Epithelial cell of esophagus (primary cell): ENCODE results near the gene ZFYVE9.
A peak's percentile ranks its signal among the peaks of the same experiment; 100 is the strongest.
"Not testable (repeated sequence)": the region's sequence is repeated elsewhere in the genome, so short reads cannot be mapped to it uniquely, and the experiment has no call there.

Source experiments
- DNase-seq: peaks from one replicate; pipeline ENCODE4 v3.0.0; 2010; ENCODE audit warnings: low read depth
- H3K4me3 ChIP-seq: 2 replicates; pipeline ENCODE4 v1.5.1; 2011; ENCODE audit warnings: mild to moderate bottlenecking, low read length, control low read depth
- CTCF ChIP-seq: IDR thresholded peaks from 2 replicates; pipeline ENCODE4 v1.5.1; 2011; ENCODE audit warnings: low read depth, mild to moderate bottlenecking, low read length, control low read depth, inconsistent platforms; ENCODE audit not compliant: insufficient read depth; ENCODE audit errors: missing control alignments

Gene ZFYVE9

DNA sequence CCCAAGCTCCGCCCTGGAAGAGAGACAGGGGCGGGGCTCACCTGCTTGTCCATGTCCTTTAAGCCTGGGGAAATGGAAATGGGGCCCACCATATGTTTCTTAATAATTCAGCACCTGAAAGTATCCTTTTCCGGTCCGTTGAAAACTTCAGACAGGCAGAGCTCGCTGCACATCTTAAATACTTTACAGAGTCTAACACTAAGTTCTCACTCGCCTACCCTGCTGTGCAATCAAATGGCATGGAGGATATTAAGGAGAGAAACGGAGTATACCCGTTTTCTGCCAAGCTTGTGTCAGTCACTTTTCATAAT, 224.6 kb downstream of the ZFYVE9 start:
- no peak for DNase-seq
- peak overlapping the region; percentile 29 for H3K4me3 ChIP-seq
- TF ChIP-seq CTCF = no peak

DNA sequence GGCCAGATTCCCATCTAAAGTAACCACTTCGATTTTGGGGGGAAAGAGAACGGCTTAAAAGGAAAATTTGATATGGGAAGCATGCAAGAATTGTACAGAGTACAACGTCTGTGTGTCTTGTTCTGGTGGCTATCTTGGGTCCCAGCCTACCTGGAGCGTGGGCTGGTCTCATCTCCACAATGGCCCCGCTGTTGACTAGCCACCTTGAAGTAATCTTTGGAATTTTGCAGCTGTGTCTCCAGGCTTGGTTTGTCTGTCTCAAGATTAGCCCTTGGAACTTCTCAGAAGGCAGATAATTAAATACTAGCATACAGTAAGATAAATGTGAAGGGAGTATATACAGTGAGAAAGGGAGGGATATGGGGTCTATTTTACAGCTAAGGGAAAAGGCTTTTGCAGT, 225.4 kb downstream of the ZFYVE9 start:
- TF ChIP-seq CTCF = no peak
- no peak overlapping the region for H3K4me3 ChIP-seq

GRCh38 chr1:52368383-52369172, 226.7 kb downstream of the ZFYVE9 start:
- peak overlapping the region; percentile 40 for H3K4me3 ChIP-seq
- TF ChIP-seq CTCF = peak; percentile 13
- peak; percentile 92 for DNase-seq

More for the DNA sequence above, 225.4 kb downstream of the ZFYVE9 start:
- DNase-seq = no peak

DNA sequence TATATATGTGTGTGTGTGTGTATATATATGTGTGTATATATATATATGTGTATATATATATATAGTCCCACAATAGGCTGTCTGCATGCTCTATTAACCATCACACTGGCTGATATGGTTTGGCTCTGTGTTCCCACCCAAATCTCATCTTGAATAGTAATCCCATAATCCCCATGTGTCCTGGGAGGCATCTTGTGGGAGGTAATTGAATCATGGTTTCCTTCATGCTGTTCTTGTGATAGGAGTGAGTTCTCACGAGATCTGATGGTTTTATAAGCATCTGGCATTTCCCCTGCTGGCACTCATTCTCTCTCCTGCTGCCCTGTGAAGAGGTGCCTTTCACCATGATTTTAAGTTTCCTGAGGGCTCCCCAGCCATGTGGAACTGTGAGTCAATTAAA, 228.0 kb downstream of the ZFYVE9 start:
- not testable (repeated sequence) for DNase-seq, H3K4me3 ChIP-seq

DNA sequence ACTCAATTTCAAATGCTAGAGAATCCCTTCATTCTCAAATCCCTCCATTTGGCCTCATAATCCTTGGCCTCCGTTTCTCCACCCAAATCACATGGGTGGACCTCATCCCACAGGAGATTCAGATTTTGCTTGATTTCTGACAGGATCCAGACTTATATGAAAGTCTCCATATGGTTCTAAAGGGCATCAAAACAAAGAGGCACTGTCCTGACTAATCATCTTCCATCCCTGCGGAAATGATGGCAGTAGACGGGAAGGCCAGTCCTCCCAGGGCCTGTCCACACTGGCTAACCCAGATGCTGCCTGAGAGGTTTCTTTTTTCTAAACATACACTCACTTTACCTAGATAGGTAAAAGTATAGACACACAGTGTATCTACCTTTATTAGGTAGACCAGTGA, 243.5 kb downstream of the ZFYVE9 start:
- TF ChIP-seq CTCF = no peak
- no peak overlapping the region for H3K4me3 ChIP-seq
- no peak for DNase-seq

- no peak overlapping the region for H3K4me3 ChIP-seq
- no peak for TF ChIP-seq CTCF
- DNase-seq = peak; percentile 30
Measured at GRCh38 chr1:52386458-52386857, 244.6 kb downstream of the ZFYVE9 start.

- no peak for DNase-seq
- no peak for TF ChIP-seq CTCF
- no peak overlapping the region for H3K4me3 ChIP-seq
Measured at GRCh38 chr1:52393174-52393573, 251.3 kb downstream of the ZFYVE9 start.
